Fibroblast of pulmonary artery (primary cell): Measurements from ENCODE around the gene PROSER3.

ENCODE experiments used
- DNase-seq: peaks from one replicate; pipeline ENCODE4 v3.0.0-alpha.2; 2010; ENCODE audit warnings: low read depth
- H3K4me3 ChIP-seq: replicated peaks from 2 replicates; pipeline ENCODE4 v1.5.1; 2011; ENCODE audit warnings: low read depth, mild to moderate bottlenecking, control low read depth, low read length, moderate library complexity
- CTCF ChIP-seq: IDR thresholded peaks from 2 replicates; pipeline ENCODE4 v1.5.1; 2011; ENCODE audit warnings: mild to moderate bottlenecking, control low read depth, low read length, inconsistent platforms; ENCODE audit errors: missing control alignments

PROSER3 gene

GRCh38 chr19:35777961-35778360 is 20.0 kb downstream of the PROSER3 start:
- TF ChIP-seq CTCF = no peak

DNA sequence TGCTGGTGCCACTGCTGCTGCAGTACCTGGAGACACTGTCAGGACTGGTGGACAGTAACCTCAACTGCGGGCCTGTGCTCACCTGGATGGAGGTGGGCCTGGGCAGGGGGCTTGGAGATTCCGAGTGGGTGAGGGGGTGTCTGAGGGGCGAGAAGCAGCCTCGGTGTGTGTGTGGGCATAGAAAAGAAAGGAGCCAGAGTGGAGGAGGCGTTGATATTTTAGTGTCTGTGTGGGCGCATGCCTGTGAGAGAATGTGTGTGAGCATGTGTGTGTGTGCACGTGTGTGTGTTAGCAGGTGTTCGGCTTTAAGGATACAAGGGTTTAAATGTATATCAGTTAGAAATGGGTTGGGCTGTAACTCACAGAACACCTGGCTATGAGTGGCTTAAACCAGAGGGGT is 21.1 kb downstream of the PROSER3 start:
- no peak for TF ChIP-seq CTCF
- H3K4me3 ChIP-seq = no peak overlapping the region
- no peak for DNase-seq

More at GRCh38 chr19:35777961-35778360, 20.0 kb downstream of the PROSER3 start:
- DNase-seq = no peak
- H3K4me3 ChIP-seq = no peak overlapping the region

DNA sequence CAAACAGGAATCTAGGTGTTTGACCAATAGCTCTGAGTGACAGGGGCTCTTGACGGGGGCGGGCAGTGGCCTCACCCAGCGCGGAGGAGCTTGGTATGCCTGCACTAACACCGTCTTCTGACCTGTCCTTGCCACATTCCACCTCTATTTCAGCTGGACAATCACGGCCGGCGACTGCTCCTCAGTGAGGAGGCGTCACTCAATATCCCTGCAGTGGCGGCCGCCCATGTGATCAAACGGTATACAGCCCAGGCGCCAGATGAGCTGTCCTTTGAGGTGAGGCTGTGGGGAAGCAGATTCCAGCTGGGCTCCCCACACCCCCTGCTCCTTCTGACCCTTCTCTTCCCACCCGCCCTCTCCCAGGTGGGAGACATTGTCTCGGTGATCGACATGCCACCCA is 22.1 kb downstream of the PROSER3 start:
- no peak overlapping the region for H3K4me3 ChIP-seq
- no peak for TF ChIP-seq CTCF
- DNase-seq = no peak

GRCh38 chr19:35780717-35781116 is 22.7 kb downstream of the PROSER3 start:
- H3K4me3 ChIP-seq = no peak overlapping the region
- no peak for TF ChIP-seq CTCF
- DNase-seq = no peak

- DNase-seq = no peak
- no peak overlapping the region for H3K4me3 ChIP-seq
- TF ChIP-seq CTCF = no peak
Measured at GRCh38 chr19:35781650-35782049, 23.7 kb downstream of the PROSER3 start.

GRCh38 chr19:35782589-35782988 is 24.6 kb downstream of the PROSER3 start:
- no peak overlapping the region for H3K4me3 ChIP-seq
- no peak for DNase-seq
- no peak for TF ChIP-seq CTCF
